Lower leg skin (tissue), 4 donors: ENCODE results near the gene LEKR1. TPM values are rescaled to one million over a fixed set of nuclear protein-coding genes. Genes with fewer than 3 reads are reported as not detected.

Source experiments
- DNase-seq, 2 donors: peaks; one replicate each; pipeline ENCODE4 v3.0.0-alpha.2; 2019; ENCODE audit warnings: low spot score in 2 of 2
- H3K4me3 ChIP-seq: fragments of 200-600 bp; sonication (generic); 2 replicates; pipeline ENCODE4 v1.5.1; 2017; ENCODE audit warnings: mild to moderate bottlenecking, low read depth; ENCODE audit not compliant: poor library complexity, severe bottlenecking
- POLR2A ChIP-seq, 2 donors: fragments of 450-650 bp; IDR thresholded peaks; one replicate each; pipeline ENCODE4 v1.6.1; 2016 to 2017; ENCODE audit warnings: antibody characterized with exemption in 2 of 2, mild to moderate bottlenecking in 1 of 2, moderate library complexity in 1 of 2
- WGBS, 2 donors: methylation state at CpG; one replicate each; pipeline ENCODE4 v1.1.5; 2018; 5-methylcytosine and 5-hydroxymethylcytosine counted together
- intact Hi-C: fragments of 100-400 bp; cut with DNase I; formaldehyde crosslinking; loops from one replicate; pipeline ENCODE4 v1.15.0; 2023; ENCODE audit warnings: low total_unique reads
- total RNA-seq, 4 donors: library from RNA; depleted of rRNA; stranded (reverse); fragments of >200 nt; gene quantifications; one replicate each; pipeline ENCODE4 v1.1.0, GENCODE V29; 2016
- TF ChIP-seq, protein P1 (sequence below), 3 donors: fragments of 450-650 bp; IDR thresholded peaks; one replicate each; pipeline ENCODE4 v1.5.1; 2016; ENCODE audit warnings: antibody characterized with exemption in 3 of 3, mild to moderate bottlenecking in 3 of 3, moderate library complexity in 2 of 3

LEKR1 gene
- total RNA-seq, 4 donors from 2014 or later: 0.39 to 2.5 (median 0.89) TPM; not detected in 1

DNA sequence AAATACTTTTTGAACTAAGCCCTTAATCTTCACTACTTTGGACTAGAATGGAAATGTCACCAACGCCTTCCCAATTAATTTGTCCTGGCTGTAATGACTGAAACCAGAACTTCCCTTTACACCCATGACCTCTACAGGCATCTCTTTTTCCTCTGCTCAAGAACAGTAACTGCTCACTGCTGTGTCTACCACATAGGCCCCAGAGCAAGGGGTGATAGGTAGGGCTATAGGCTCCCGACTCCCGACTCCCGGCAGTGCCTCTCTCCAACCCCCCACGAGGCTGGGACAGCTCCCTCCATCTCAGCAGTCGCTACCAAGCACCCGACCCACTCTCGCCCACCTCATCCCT is 384 bp upstream of the LEKR1 start:
- peak overlapping the region; percentile 68 for H3K4me3 ChIP-seq
- intact Hi-C loops: no loop called here
- DNase-seq: no peak
- 2 to 5% methylated on average over 8 of the region's 8 CpGs for WGBS, 2 donors
- TF ChIP-seq POLR2A (IDR thresholded peaks at IDR 0.05): no peak
- TF ChIP-seq, protein P1, sequence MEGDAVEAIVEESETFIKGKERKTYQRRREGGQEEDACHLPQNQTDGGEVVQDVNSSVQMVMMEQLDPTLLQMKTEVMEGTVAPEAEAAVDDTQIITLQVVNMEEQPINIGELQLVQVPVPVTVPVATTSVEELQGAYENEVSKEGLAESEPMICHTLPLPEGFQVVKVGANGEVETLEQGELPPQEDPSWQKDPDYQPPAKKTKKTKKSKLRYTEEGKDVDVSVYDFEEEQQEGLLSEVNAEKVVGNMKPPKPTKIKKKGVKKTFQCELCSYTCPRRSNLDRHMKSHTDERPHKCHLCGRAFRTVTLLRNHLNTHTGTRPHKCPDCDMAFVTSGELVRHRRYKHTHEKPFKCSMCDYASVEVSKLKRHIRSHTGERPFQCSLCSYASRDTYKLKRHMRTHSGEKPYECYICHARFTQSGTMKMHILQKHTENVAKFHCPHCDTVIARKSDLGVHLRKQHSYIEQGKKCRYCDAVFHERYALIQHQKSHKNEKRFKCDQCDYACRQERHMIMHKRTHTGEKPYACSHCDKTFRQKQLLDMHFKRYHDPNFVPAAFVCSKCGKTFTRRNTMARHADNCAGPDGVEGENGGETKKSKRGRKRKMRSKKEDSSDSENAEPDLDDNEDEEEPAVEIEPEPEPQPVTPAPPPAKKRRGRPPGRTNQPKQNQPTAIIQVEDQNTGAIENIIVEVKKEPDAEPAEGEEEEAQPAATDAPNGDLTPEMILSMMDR (IDR thresholded peaks at IDR 0.05): no peak

DNA sequence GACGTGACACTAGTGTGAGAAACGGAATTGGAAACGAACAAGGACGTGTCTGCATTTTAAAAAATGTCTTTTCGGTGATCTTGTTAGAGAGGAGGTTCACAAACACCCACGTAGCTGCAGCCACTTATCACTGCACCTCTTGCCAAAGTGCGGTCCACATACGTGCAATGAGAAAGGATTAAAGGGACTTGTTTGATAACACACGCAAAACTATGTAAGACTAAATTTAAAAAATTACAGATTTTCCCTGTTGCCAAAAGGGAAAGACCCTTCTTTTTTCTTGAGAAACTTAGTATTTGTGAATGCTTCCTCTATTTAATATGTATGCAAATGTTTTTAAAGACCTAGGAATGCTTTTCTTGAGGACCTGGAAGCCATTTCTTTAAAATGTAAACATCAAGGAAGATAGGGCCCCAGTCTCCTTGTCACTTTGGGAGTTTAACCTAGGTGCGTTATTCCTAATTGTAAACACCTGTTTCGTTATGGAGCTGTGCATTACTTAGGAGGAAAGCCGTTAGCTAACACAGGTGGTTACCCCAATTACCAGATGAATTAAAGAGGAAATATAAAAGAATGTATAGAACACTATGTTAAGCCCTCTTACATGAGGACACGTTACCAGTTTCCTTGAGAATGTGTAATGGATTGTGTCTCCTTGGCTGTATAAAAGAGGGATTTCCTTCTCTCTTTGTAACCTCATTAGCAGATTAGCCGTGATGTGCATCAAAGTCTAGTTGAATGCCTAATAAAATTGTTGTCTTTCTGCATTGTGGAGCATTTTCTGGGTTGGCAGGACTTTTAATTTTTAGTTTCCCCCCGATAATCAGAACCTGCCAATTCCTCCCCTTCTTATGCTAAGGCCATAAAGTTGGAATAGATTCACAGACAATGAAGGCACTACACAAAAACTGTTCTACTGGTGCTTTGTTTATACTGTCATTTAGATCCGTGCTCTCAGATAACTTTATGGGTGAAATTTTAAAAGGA is 1.0 kb downstream of the LEKR1 start:
- H3K4me3 ChIP-seq: peak overlapping the region; percentile 68
- TF ChIP-seq POLR2A (IDR thresholded peaks at IDR 0.05): no peak
- TF ChIP-seq, protein P1 (IDR thresholded peaks at IDR 0.05): no peak
- intact Hi-C loops: no loop called here
- 40 to 45% methylated on average over 16 of the region's 16 CpGs for WGBS, 2 donors
- DNase-seq: no peak

DNA sequence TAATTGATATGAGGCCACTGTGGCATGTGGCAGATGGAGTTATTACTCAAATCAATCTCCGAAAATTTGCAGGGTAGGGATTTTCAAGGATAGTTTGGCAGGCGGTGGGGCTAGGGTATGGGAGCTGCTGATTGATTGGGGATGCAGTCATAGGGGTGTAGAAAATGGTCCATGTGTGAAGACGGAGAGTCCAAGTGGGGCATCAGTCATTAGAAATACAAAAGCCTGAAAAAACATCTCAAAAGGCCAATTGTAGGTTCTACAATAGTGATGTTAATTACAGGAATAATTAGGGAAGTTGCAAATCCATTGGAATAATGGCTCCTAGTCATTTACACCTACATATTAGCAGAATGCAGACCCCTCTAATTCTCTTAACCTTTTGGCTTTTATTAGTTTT is 4.9 kb downstream of the LEKR1 start:
- WGBS, 2 donors: 93 to 96% methylated on average over 3 of the region's 3 CpGs

DNA sequence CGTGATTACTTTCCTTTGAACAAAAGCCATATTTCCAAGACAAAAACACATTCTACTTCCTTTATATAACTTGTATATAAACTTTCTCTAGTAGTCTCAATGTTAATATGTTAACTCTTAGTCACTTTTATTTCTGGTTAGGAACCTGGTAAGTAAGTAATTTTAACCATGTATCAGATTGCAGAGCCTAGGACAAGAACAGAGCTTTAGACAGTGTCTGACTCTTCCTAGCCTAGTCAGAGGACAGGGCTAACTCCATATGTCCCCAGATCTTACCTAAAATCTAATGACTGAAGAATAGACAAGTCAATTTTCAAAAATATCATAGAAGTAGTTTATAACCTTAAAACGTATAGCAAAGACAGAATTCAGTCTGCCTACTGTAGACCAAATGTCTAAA is 8.3 kb downstream of the LEKR1 start:
- no peak overlapping the region for H3K4me3 ChIP-seq
- 75 to 78% methylated on average over 2 of the region's 2 CpGs for WGBS, 2 donors
- TF ChIP-seq, protein P1 (IDR thresholded peaks at IDR 0.05): no peak
- TF ChIP-seq POLR2A (IDR thresholded peaks at IDR 0.05): no peak
- DNase-seq: no peak
- intact Hi-C loops: no loop called here

More for the DNA sequence above, 4.9 kb downstream of the LEKR1 start:
- DNase-seq: no peak
- H3K4me3 ChIP-seq: no peak overlapping the region
- intact Hi-C loops: no loop called here
- TF ChIP-seq POLR2A (IDR thresholded peaks at IDR 0.05): no peak
- TF ChIP-seq, protein P1 (IDR thresholded peaks at IDR 0.05): no peak

DNA sequence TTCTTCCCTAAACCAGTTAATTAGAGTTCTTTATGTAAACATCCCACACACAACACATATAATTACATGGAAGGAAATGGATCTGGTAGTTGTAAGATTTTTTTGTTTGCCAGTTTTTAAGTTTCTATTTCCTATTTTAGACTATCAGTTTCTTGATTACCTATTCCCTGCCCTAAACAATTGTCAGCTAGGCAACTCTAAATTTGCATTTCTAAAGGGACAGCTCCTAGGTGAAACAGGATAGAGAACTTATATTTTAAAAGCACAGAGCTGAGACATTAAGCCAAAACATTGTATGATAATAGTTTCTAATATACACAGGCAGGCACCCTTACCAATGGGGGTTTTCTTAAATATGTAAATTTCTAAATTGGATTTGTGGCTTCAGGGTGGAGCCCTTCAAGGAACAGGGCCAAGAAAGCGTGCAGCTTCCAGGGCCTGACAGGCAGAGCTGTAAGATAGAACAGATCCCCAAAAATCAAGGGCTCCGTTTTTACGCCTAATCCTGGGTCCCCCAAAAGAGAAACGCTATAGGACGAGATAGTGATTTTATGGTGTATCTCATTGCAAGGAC is 8.9 kb downstream of the LEKR1 start:
- intact Hi-C loops: no loop called here
- TF ChIP-seq POLR2A (IDR thresholded peaks at IDR 0.05): no peak
- TF ChIP-seq, protein P1 (IDR thresholded peaks at IDR 0.05): no peak
- H3K4me3 ChIP-seq: no peak overlapping the region
- DNase-seq: no peak
- WGBS, 2 donors: 85 to 88% methylated on average over 5 of the region's 5 CpGs
